HG02571 (cell line): ENCODE measurements around the gene KRTAP21-2.
"Not testable (repeated sequence)": the region's sequence is repeated elsewhere in the genome, so short reads cannot be mapped to it uniquely, and the experiment has no call there.

ENCODE experiments used
- ATAC-seq: cut with Tn5 transposase; IDR thresholded peaks from one replicate; pipeline ENCODE4 v1.9.1; 2021; ENCODE audit warnings: mild to moderate bottlenecking, moderate library complexity; ENCODE audit not compliant: unreplicated experiment

KRTAP21-2 gene

GRCh38 chr21:30747159-30747558 is at the start of gene KRTAP21-2:
Gene KRTAP21-2, minus strand, starts transcription at chr21:30747259. Its CDS starts 57 bp downstream, at chr21:30747202.
- no peak for ATAC-seq

- ATAC-seq: no peak
These were observed 46.7 kb upstream of the KRTAP21-2 start for GRCh38 chr21:30793581-30794314.

GRCh38 chr21:30779249-30779648 is 32.2 kb upstream of the KRTAP21-2 start:
- ATAC-seq: no peak

GRCh38 chr21:30769724-30770431 is 22.8 kb upstream of the KRTAP21-2 start:
- no peak for ATAC-seq

GRCh38 chr21:30760776-30761175 is 13.7 kb upstream of the KRTAP21-2 start:
- ATAC-seq: no peak

GRCh38 chr21:30758306-30758705 is 11.2 kb upstream of the KRTAP21-2 start:
- no peak for ATAC-seq

- ATAC-seq: not testable (repeated sequence)
These were observed 8.3 kb upstream of the KRTAP21-2 start, which contains the start of gene KRTAP21-1 for GRCh38 chr21:30755328-30755727. Gene KRTAP21-1, minus strand, starts transcription at chr21:30755428. Its CDS starts 50 bp downstream, at chr21:30755378.

GRCh38 chr21:30740462-30740861 is 6.6 kb downstream of the KRTAP21-2 start:
- ATAC-seq: no peak

- ATAC-seq: no peak
These were observed 14.0 kb downstream of the KRTAP21-2 start for GRCh38 chr21:30733026-30733425.

GRCh38 chr21:30726726-30727125 is 20.3 kb downstream of the KRTAP21-2 start:
- no peak for ATAC-seq

- ATAC-seq: no peak
These were observed 27.7 kb downstream of the KRTAP21-2 start for GRCh38 chr21:30719401-30719800.

GRCh38 chr21:30718239-30718909 is 28.7 kb downstream of the KRTAP21-2 start, which contains the start of gene KRTAP21-3:
Gene KRTAP21-3, minus strand, starts transcription at chr21:30718777. Its CDS starts 18 bp downstream, at chr21:30718759.
- ATAC-seq: no peak

- no peak for ATAC-seq
These were observed 30.0 kb downstream of the KRTAP21-2 start for GRCh38 chr21:30717105-30717504.

- ATAC-seq: no peak
These were observed 32.1 kb downstream of the KRTAP21-2 start for GRCh38 chr21:30714946-30715345.

GRCh38 chr21:30714456-30714855 is 32.6 kb downstream of the KRTAP21-2 start:
- ATAC-seq: no peak

- ATAC-seq: no peak
These were observed 33.3 kb downstream of the KRTAP21-2 start for GRCh38 chr21:30713766-30714165.

- no peak for ATAC-seq
These were observed 36.6 kb downstream of the KRTAP21-2 start for GRCh38 chr21:30710499-30710898.

- no peak for ATAC-seq
These were observed 39.6 kb downstream of the KRTAP21-2 start for GRCh38 chr21:30707409-30707808.
